K562 (cell line): ENCODE data around the gene CEP290. TPM values are rescaled to one million over a fixed set of nuclear protein-coding genes. Genes with fewer than 3 reads are reported as not detected.
A peak's percentile ranks its signal among the peaks of the same experiment; 100 is the strongest.

Experiments used
- CTCF ChIP-seq, 3 experiments: IDR thresholded peaks in 2 of 3; conservative IDR thresholded peaks in 1 of 3; 2 replicates each; pipeline ENCODE4 v1.5.1; 2011 to 2012; ENCODE audit warnings: low read length in 3 of 3, mild to moderate bottlenecking in 3 of 3, control low read depth in 2 of 3, improper control_type of control experiment in 1 of 3, inconsistent platforms in 1 of 3, low read depth in 1 of 3, mixed read lengths in 1 of 3, moderate library complexity in 1 of 3; ENCODE audit not compliant: insufficient read depth in 2 of 3
- E2F6 ChIP-seq, 2 experiments: IDR thresholded peaks; 2 replicates each; pipeline ENCODE4 v1.6.1; 2011; ENCODE audit warnings: borderline replicate concordance in 1 of 2, control low read depth in 1 of 2, low read depth in 1 of 2, low read length in 1 of 2, mild to moderate bottlenecking in 1 of 2, mixed read lengths in 1 of 2, moderate library complexity in 1 of 2; ENCODE audit not compliant: insufficient read depth in 1 of 2, insufficient read length in 1 of 2, poor library complexity in 1 of 2, severe bottlenecking in 1 of 2; ENCODE audit errors: extremely low read depth in 1 of 2
- FUS ChIP-seq: fragments of 200-400 bp; formaldehyde crosslinking; optimal IDR thresholded peaks from 2 replicates; pipeline ENCODE3; 2017; ENCODE audit warnings: low read depth, low read length
- HOXB6 ChIP-seq: fragments of 250-450 bp; sonication (Bioruptor Pico); IDR thresholded peaks from 2 replicates; pipeline ENCODE4 v1.5.1; 2022; ENCODE audit warnings: mild to moderate bottlenecking, borderline replicate concordance
- LCOR ChIP-seq: sonication (generic); formaldehyde crosslinking; IDR thresholded peaks from 2 replicates; pipeline ENCODE4 v1.8.0; 2022; ENCODE audit warnings: mild to moderate bottlenecking, missing genetic modification reagents
- RREB1 ChIP-seq: fragments of 250-450 bp; sonication (Bioruptor Pico); IDR thresholded peaks from 2 replicates; pipeline ENCODE4 v1.4.0; 2020
- SMAD2 ChIP-seq: fragments of 150-350 bp; IDR thresholded peaks from 2 replicates; pipeline ENCODE4 v1.6.1; 2014; ENCODE audit warnings: low read depth, mild to moderate bottlenecking, low read length
- TCF7 ChIP-seq: sonication (generic); IDR thresholded peaks from 2 replicates; pipeline ENCODE4 v1.6.1; 2016; ENCODE audit warnings: antibody characterized with exemption, borderline replicate concordance
- YY1 ChIP-seq, 3 experiments: IDR thresholded peaks; 2 replicates each; pipeline ENCODE4 v1.6.1; 2011; ENCODE audit warnings: low read length in 2 of 3, mild to moderate bottlenecking in 2 of 3, moderate library complexity in 2 of 3, borderline replicate concordance in 1 of 3, control low read depth in 1 of 3, low read depth in 1 of 3; ENCODE audit not compliant: insufficient read depth in 3 of 3, insufficient replicate concordance in 2 of 3, control insufficient read depth in 1 of 3, insufficient read length in 1 of 3; ENCODE audit errors: extremely low read depth in 1 of 3
- ZBTB43 ChIP-seq: sonication (generic); formaldehyde crosslinking; IDR thresholded peaks from 2 replicates; pipeline ENCODE4 v1.8.0; 2023; ENCODE audit warnings: mild to moderate bottlenecking, missing genetic modification reagents
- polyA plus RNA-seq, 8 experiments: library from polyadenylated mRNA; depleted of rRNA in 4 of 8; stranded (reverse) in 5 of 8; unstranded in 3 of 8; fragments of >200 nt; fragmentation: Nextera tagmentation in 2 of 8; fragmentation: Illumina TruSeq in 1 of 8; extraction: Ambion mirVana in 2 of 8; extraction: Trizol in 1 of 8; gene quantifications; 2 replicates each; pipeline versions ENCODE4 v1.2.1 to v1.2.3, GENCODE V29; 2011 to 2014; ENCODE audit warnings: inconsistent platforms in 1 of 8, missing spikeins in 1 of 8
- total RNA-seq, 7 experiments: library from RNA; depleted of rRNA in 6 of 7; stranded (reverse); fragments of >200 nt in 6 of 7; fragmentation: Illumina TruSeq in 2 of 7; extraction: Trizol in 2 of 7; gene quantifications; 2 replicates each; pipeline versions ENCODE4 v1.2.1 to v1.2.3, GENCODE V29; 2011 to 2021; ENCODE audit warnings: low replicate concordance in 1 of 7

The CEP290 gene
- total and polyA plus RNA-seq, 9 of the 15 experiments (the other 6 are each of a cell fraction or from before 2014, with no cell fraction given), result 7.2 to 19.4 (median 18.1) TPM

- TF ChIP-seq YY1 (IDR thresholded peaks at IDR 0.05; ENCODE audit: borderline replicate concordance in 1 of 3, control insufficient read depth in 1 of 3, extremely low read depth in 1 of 3, insufficient read depth in 3 of 3, insufficient read length in 1 of 3, insufficient replicate concordance in 2 of 3, low read depth in 1 of 3, low read length in 2 of 3) (peak in 2 of 3 experiments; percentile 45 to 63), CTCF (IDR thresholded peaks at IDR 0.05 in 2 of 3, conservative IDR thresholded peaks at IDR 0.05 in 1 of 3; ENCODE audit: insufficient read depth in 2 of 3, low read depth in 1 of 3, low read length in 3 of 3) (no peak), SMAD2 (no peak), E2F6 (IDR thresholded peaks at IDR 0.05; ENCODE audit: borderline replicate concordance in 1 of 2, extremely low read depth in 1 of 2, insufficient read depth in 1 of 2, insufficient read length in 1 of 2, low read depth in 1 of 2, low read length in 1 of 2, poor library complexity in 1 of 2, severe bottlenecking in 1 of 2) (peak; percentile 74 to 84), HOXB6 (no peak), ZBTB43 (CRISPR knock-in tag) (no peak), FUS (no peak), LCOR (CRISPR knock-in tag) (peak; percentile 88), RREB1 (CRISPR knock-in tag) (0 out of 2 replicates have a peak, but pooled peaks have one; percentile 82), TCF7 (no peak)
These were observed at the start of gene CEP290, which contains the start of gene TMTC3 (continued) for GRCh38 chr12:88141774-88142609.
